Naive B cell (primary cell): Measurements from ENCODE around the gene CLDN12. TPM values are rescaled to one million over a fixed set of nuclear protein-coding genes. Genes with fewer than 3 reads are reported as not detected.

Source experiments
- ATAC-seq, 2 donors: fragments of 150-1000 bp; cut with Tn5 transposase; 2 replicates each; pipeline ENCODE4 v1.10.0; 2021; ENCODE audit warnings: low read depth in 2 of 2, mild to moderate bottlenecking in 2 of 2, moderate library complexity in 2 of 2
- DNase-seq: peaks from one replicate; pipeline ENCODE4 v3.0.0; 2022
- H3K27ac Mint-ChIP-seq, 6 donors: one replicate each; pipeline ENCODE4 v1.8.0; 2020 to 2022; ENCODE audit warnings: mild to moderate bottlenecking in 6 of 6, mixed read lengths in 6 of 6, moderate library complexity in 5 of 6, inconsistent platforms in 2 of 6
- H3K27me3 Mint-ChIP-seq, 3 donors: one replicate each; pipeline ENCODE4 v1.8.0; 2021 to 2022; ENCODE audit warnings: mixed read lengths in 3 of 3, mild to moderate bottlenecking in 1 of 3
- H3K36me3 Mint-ChIP-seq, 2 donors: one replicate each; pipeline ENCODE4 v1.8.0; 2020 to 2022; ENCODE audit warnings: mixed read lengths in 2 of 2, inconsistent platforms in 1 of 2, mild to moderate bottlenecking in 1 of 2
- H3K4me1 Mint-ChIP-seq, 3 donors: one replicate each; pipeline ENCODE4 v1.8.0; 2020 to 2022; ENCODE audit warnings: mixed read lengths in 3 of 3, inconsistent platforms in 1 of 3, mild to moderate bottlenecking in 1 of 3, moderate library complexity in 1 of 3
- H3K4me3 Mint-ChIP-seq, 8 donors: one replicate each; pipeline ENCODE4 v1.8.0; 2020 to 2022; ENCODE audit warnings: mild to moderate bottlenecking in 8 of 8, mixed read lengths in 8 of 8, moderate library complexity in 8 of 8, inconsistent platforms in 2 of 8
- H3K9me3 Mint-ChIP-seq, 7 donors: one replicate each; pipeline ENCODE4 v1.8.0; 2020 to 2022; ENCODE audit warnings: mixed read lengths in 7 of 7, mild to moderate bottlenecking in 5 of 7, inconsistent platforms in 2 of 7, moderate library complexity in 1 of 7
- polyA plus RNA-seq, 6 donors: library from polyadenylated mRNA; unstranded; fragments of 300-500 nt; fragmentation: Illumina TruSeq; gene quantifications; one replicate each; pipeline ENCODE4 v1.2.3, GENCODE V29; 2021; ENCODE audit warnings: low read depth in 6 of 6

Gene CLDN12
- polyA plus RNA-seq: 1 to 10 TPM in 1 of 6 donors, under 1 TPM in 4, not detected in 1; 0.35 to 1.5 (median 0.60) TPM

- peaks cover 4 to 22% (median 11%) of the 10 kb centered on the region in 7 donors for H3K9me3 Mint-ChIP-seq
- peak within 1 kb of the TSS; percentile 97 to 99 (median 98) for H3K27ac Mint-ChIP-seq
- H3K27me3 Mint-ChIP-seq: no peaks in the 10 kb centered on the region
- peak within 1 kb of the TSS; percentile 88 to 97 (median 96) for H3K4me3 Mint-ChIP-seq
- H3K36me3 Mint-ChIP-seq: peaks cover under 1 to 2% of the 10 kb centered on the region in 2 donors
- DNase-seq: peak; percentile 85
- peak; percentile 94 to 97 for ATAC-seq
- H3K4me1 Mint-ChIP-seq: peaks cover 0 to 14% (median 12%) of the 10 kb centered on the region in 3 donors
Measured at GRCh38 chr7:90403174-90404113, at the start of gene CLDN12. Gene CLDN12 (plus strand): TSS chr7:90403461. CDS start chr7:90412677, 9,216 bp downstream.

GRCh38 chr7:90383422-90383821 is 19.8 kb upstream of the CLDN12 start:
- Mint-ChIP-seq H3K27ac (peak overlapping the region in 1 of 6 donors; percentile 32), H3K9me3 (peaks cover 0 to 5% (median 0%) of the 10 kb centered on the region in 7 donors), H3K4me1 (no peaks in the 10 kb centered on the region), H3K4me3 (no peak overlapping the region), H3K36me3 (peaks cover 37 to 57% of the 10 kb centered on the region in 2 donors), H3K27me3 (no peaks in the 10 kb centered on the region)
- DNase-seq (no peak), ATAC-seq (no peak)

- Mint-ChIP-seq H3K4me3 (no peak overlapping the region), H3K36me3 (peaks cover 33 to 55% of the 10 kb centered on the region in 2 donors), H3K27me3 (no peaks in the 10 kb centered on the region), H3K4me1 (no peaks in the 10 kb centered on the region), H3K9me3 (peaks cover 0 to 5% (median 0%) of the 10 kb centered on the region in 7 donors), H3K27ac (no peak overlapping the region)
- DNase-seq: no peak
- ATAC-seq: no peak
Measured at GRCh38 chr7:90383861-90384260, 19.4 kb upstream of the CLDN12 start.

- Mint-ChIP-seq H3K27me3 (no peaks in the 10 kb centered on the region), H3K9me3 (peaks cover 0 to under 1% (median 0%) of the 10 kb centered on the region in 7 donors), H3K36me3 (peaks cover 27 to 50% of the 10 kb centered on the region in 2 donors), H3K27ac (no peak overlapping the region), H3K4me1 (no peaks in the 10 kb centered on the region), H3K4me3 (no peak overlapping the region)
- DNase-seq: no peak
- ATAC-seq: no peak
Measured at GRCh38 chr7:90384433-90384832, 18.8 kb upstream of the CLDN12 start.

- no peak overlapping the region for H3K27ac Mint-ChIP-seq
- no peak for DNase-seq
- H3K4me1 Mint-ChIP-seq: no peaks in the 10 kb centered on the region
- ATAC-seq: no peak
- no peaks in the 10 kb centered on the region for H3K27me3 Mint-ChIP-seq
- H3K9me3 Mint-ChIP-seq: peaks cover 0 to 9% (median 0%) of the 10 kb centered on the region in 7 donors
- H3K4me3 Mint-ChIP-seq: no peak overlapping the region
- peaks cover 8 to 32% of the 10 kb centered on the region in 2 donors for H3K36me3 Mint-ChIP-seq
Measured at GRCh38 chr7:90387470-90388240, 15.6 kb upstream of the CLDN12 start.

GRCh38 chr7:90390926-90391325 is 12.3 kb upstream of the CLDN12 start:
- Mint-ChIP-seq H3K27me3 (no peaks in the 10 kb centered on the region), H3K27ac (no peak overlapping the region), H3K4me1 (no peaks in the 10 kb centered on the region), H3K9me3 (peaks cover 2 to 27% (median 10%) of the 10 kb centered on the region in 7 donors), H3K4me3 (no peak overlapping the region), H3K36me3 (peaks cover 10 to 15% of the 10 kb centered on the region in 2 donors)
- DNase-seq (no peak), ATAC-seq (no peak)

- Mint-ChIP-seq H3K27me3 (no peaks in the 10 kb centered on the region), H3K4me1 (no peaks in the 10 kb centered on the region), H3K27ac (no peak overlapping the region), H3K36me3 (peaks cover 5 to 15% of the 10 kb centered on the region in 2 donors), H3K9me3 (peaks cover 2 to 32% (median 12%) of the 10 kb centered on the region in 7 donors), H3K4me3 (no peak overlapping the region)
- DNase-seq: no peak
- no peak for ATAC-seq
Measured at GRCh38 chr7:90391488-90391887, 11.8 kb upstream of the CLDN12 start.

GRCh38 chr7:90396420-90396819 is 6.8 kb upstream of the CLDN12 start:
- Mint-ChIP-seq H3K27ac (no peak overlapping the region), H3K9me3 (peaks cover 9 to 59% (median 31%) of the 10 kb centered on the region in 7 donors), H3K27me3 (no peaks in the 10 kb centered on the region), H3K4me1 (no peaks in the 10 kb centered on the region), H3K36me3 (peaks cover 5 to 23% of the 10 kb centered on the region in 2 donors), H3K4me3 (no peak overlapping the region)
- DNase-seq: no peak
- ATAC-seq: no peak

GRCh38 chr7:90401989-90402388 is 1.3 kb upstream of the CLDN12 start:
- no peak for DNase-seq
- Mint-ChIP-seq H3K4me3 (peak overlapping the region in 2 of 8 donors; percentile 88 to 95), H3K27ac (peak overlapping the region in 3 of 6 donors; percentile 2 to 97 (median 86)), H3K4me1 (peaks cover 0 to 14% (median 12%) of the 10 kb centered on the region in 3 donors), H3K36me3 (peaks cover 5 to 7% of the 10 kb centered on the region in 2 donors), H3K27me3 (no peaks in the 10 kb centered on the region), H3K9me3 (peaks cover 7 to 27% (median 16%) of the 10 kb centered on the region in 7 donors)
- no peak for ATAC-seq

- Mint-ChIP-seq H3K27me3 (no peaks in the 10 kb centered on the region), H3K4me3 (peak overlapping the region; percentile 88 to 97 (median 96)), H3K9me3 (peaks cover 7 to 27% (median 16%) of the 10 kb centered on the region in 7 donors), H3K27ac (peak overlapping the region; percentile 97 to 99 (median 98)), H3K4me1 (peaks cover 0 to 14% (median 12%) of the 10 kb centered on the region in 3 donors), H3K36me3 (peaks cover 5 to 7% of the 10 kb centered on the region in 2 donors)
- no peak for DNase-seq
- ATAC-seq: no peak
Measured at GRCh38 chr7:90402785-90403173, 482 bp upstream of the CLDN12 start.

GRCh38 chr7:90404777-90405176 is 1.5 kb downstream of the CLDN12 start:
- peak overlapping the region in 4 of 8 donors; percentile 88 to 97 (median 95) for H3K4me3 Mint-ChIP-seq
- no peak for DNase-seq

GRCh38 chr7:90407484-90407821 is 4.2 kb downstream of the CLDN12 start:
- Mint-ChIP-seq H3K9me3 (no peaks in the 10 kb centered on the region), H3K27ac (peak overlapping the region in 2 of 6 donors; percentile 0 to 4), H3K36me3 (no peaks in the 10 kb centered on the region), H3K4me3 (no peak overlapping the region), H3K27me3 (no peaks in the 10 kb centered on the region), H3K4me1 (peaks cover 0 to 14% (median 12%) of the 10 kb centered on the region in 3 donors)
- ATAC-seq (no peak), DNase-seq (no peak)

More at GRCh38 chr7:90404777-90405176, 1.5 kb downstream of the CLDN12 start:
- ATAC-seq: no peak
- Mint-ChIP-seq H3K4me1 (peaks cover 0 to 14% (median 12%) of the 10 kb centered on the region in 3 donors), H3K27me3 (no peaks in the 10 kb centered on the region), H3K9me3 (peaks cover 0 to 11% (median 0%) of the 10 kb centered on the region in 7 donors), H3K27ac (peak overlapping the region in 3 of 6 donors; percentile 46 to 97 (median 66)), H3K36me3 (no peaks in the 10 kb centered on the region)

GRCh38 chr7:90408142-90408541 is 4.9 kb downstream of the CLDN12 start:
- Mint-ChIP-seq H3K4me3 (no peak overlapping the region), H3K36me3 (no peaks in the 10 kb centered on the region), H3K27me3 (no peaks in the 10 kb centered on the region), H3K9me3 (no peaks in the 10 kb centered on the region), H3K4me1 (peaks cover 0 to 9% (median 7%) of the 10 kb centered on the region in 3 donors), H3K27ac (peak overlapping the region in 1 of 6 donors; percentile 47)
- no peak for DNase-seq
- ATAC-seq: no peak
